ENCODE results near the gene NRP1. TPM values are rescaled to one million over a fixed set of nuclear protein-coding genes. Genes with fewer than 3 reads are reported as not detected.

NRP1 gene
- total RNA-seq, 2 donors from 2014 or later, result 11.7 to 18.4 TPM

- TF ChIP-seq, protein P1, sequence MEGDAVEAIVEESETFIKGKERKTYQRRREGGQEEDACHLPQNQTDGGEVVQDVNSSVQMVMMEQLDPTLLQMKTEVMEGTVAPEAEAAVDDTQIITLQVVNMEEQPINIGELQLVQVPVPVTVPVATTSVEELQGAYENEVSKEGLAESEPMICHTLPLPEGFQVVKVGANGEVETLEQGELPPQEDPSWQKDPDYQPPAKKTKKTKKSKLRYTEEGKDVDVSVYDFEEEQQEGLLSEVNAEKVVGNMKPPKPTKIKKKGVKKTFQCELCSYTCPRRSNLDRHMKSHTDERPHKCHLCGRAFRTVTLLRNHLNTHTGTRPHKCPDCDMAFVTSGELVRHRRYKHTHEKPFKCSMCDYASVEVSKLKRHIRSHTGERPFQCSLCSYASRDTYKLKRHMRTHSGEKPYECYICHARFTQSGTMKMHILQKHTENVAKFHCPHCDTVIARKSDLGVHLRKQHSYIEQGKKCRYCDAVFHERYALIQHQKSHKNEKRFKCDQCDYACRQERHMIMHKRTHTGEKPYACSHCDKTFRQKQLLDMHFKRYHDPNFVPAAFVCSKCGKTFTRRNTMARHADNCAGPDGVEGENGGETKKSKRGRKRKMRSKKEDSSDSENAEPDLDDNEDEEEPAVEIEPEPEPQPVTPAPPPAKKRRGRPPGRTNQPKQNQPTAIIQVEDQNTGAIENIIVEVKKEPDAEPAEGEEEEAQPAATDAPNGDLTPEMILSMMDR (IDR thresholded peaks at IDR 0.05), result no peak
These were observed 159.6 kb downstream of the NRP1 start for GRCh38 chr10:33174674-33175434.

GRCh38 chr10:33165911-33166310, 168.6 kb downstream of the NRP1 start:
- DNase-seq, result no peak
- Histone ChIP-seq H3K27me3 (no peaks in the 10 kb centered on the region), H3K9me3 (no peaks in the 10 kb centered on the region), H3K4me1 (no peaks in the 10 kb centered on the region), H3K36me3 (no peaks in the 10 kb centered on the region), H3K4me3 (no peak overlapping the region), H3K27ac (no peak overlapping the region), H3K9ac (ENCODE audit: low read depth in 2 of 2, low read length in 2 of 2) (no peak overlapping the region)
- TF ChIP-seq, protein P1 (IDR thresholded peaks at IDR 0.05), result no peak
- intact Hi-C loops (cut with DNase I), result no loop called here

More at GRCh38 chr10:33174674-33175434, 159.6 kb downstream of the NRP1 start:
- Histone ChIP-seq H3K4me3 (no peak overlapping the region), H3K36me3 (no peaks in the 10 kb centered on the region), H3K9me3 (no peaks in the 10 kb centered on the region), H3K27ac (no peak overlapping the region), H3K9ac (ENCODE audit: low read depth in 2 of 2, low read length in 2 of 2) (no peak overlapping the region), H3K4me1 (no peaks in the 10 kb centered on the region), H3K27me3 (no peaks in the 10 kb centered on the region)
- no peak for DNase-seq
- intact Hi-C loops (cut with DNase I), result no loop called here

GRCh38 chr10:33164060-33164709, 170.3 kb downstream of the NRP1 start:
- intact Hi-C loops (cut with DNase I), result no loop called here

DNA sequence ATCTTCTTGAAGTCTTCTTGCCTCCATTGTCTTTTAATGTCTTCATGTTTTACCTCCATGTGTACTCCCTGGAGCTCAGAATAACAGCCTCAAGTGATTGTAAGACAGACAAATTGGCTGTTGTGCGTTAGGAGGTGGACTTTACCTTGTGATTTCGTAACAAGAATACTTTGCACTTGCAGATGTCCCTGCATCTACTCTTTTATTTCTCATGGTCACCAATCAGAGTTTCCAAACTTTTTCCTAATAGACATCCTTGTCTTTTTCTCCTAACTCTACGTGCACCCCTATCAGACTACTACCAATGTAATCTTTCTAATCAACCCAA, 172.3 kb downstream of the NRP1 start:
- H3K9ac ChIP-seq (ENCODE audit: low read depth in 2 of 2, low read length in 2 of 2), result no peak overlapping the region
- no peaks in the 10 kb centered on the region for H3K9me3 ChIP-seq
- no peaks in the 10 kb centered on the region for H3K27me3 ChIP-seq
- no peaks in the 10 kb centered on the region for H3K36me3 ChIP-seq
- TF ChIP-seq, protein P1 (IDR thresholded peaks at IDR 0.05), result no peak
- intact Hi-C loops (cut with DNase I), result no loop called here
- no peaks in the 10 kb centered on the region for H3K4me1 ChIP-seq
- no peak for DNase-seq
- H3K27ac ChIP-seq, result no peak overlapping the region
- H3K4me3 ChIP-seq, result no peak overlapping the region

More at GRCh38 chr10:33164060-33164709, 170.3 kb downstream of the NRP1 start:
- Histone ChIP-seq H3K4me1 (no peaks in the 10 kb centered on the region), H3K27ac (no peak overlapping the region), H3K4me3 (no peak overlapping the region), H3K9me3 (no peaks in the 10 kb centered on the region), H3K9ac (ENCODE audit: low read depth in 2 of 2, low read length in 2 of 2) (no peak overlapping the region), H3K27me3 (no peaks in the 10 kb centered on the region), H3K36me3 (no peaks in the 10 kb centered on the region)
- TF ChIP-seq, protein P1 (IDR thresholded peaks at IDR 0.05), result no peak
- DNase-seq, result no peak

DNA sequence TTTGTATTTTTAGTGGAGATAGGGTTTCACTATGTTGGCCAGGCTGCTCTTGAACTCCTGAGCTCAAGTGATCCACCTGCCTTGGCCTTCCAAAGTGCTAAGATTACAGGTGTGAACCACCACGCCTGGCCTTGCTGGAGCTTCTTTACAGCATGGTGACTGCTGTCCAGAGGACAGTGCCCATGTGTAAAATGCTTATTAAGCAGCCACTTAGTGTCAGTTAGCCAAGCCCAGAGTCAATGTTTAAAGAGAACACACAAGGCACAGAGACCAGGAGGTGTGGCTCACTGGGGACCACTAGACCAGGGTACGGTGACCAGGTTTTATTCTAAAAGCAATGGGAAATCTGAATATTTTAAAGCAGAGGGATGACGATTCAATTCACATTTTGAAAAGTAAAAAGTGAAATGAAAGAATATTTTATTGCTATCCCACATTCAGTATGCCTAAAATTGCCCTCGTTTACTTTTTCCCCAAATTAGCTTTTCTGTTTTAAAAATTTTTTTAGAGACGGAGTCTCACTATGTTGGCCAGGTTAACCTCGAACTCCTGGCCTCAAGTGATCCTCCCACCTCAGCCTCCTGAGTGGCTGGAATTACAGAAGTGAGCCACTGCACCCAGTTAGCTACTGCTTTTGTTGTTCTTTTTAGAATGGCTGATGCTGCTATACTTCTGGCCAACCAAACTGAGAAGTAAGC, 172.8 kb downstream of the NRP1 start:
- Histone ChIP-seq H3K4me1 (no peaks in the 10 kb centered on the region), H3K27ac (no peak overlapping the region), H3K27me3 (no peaks in the 10 kb centered on the region), H3K36me3 (no peaks in the 10 kb centered on the region), H3K9me3 (no peaks in the 10 kb centered on the region), H3K4me3 (no peak overlapping the region), H3K9ac (ENCODE audit: low read depth in 2 of 2, low read length in 2 of 2) (no peak overlapping the region)
- no peak for DNase-seq
- intact Hi-C loops (cut with DNase I), result no loop called here
- TF ChIP-seq, protein P1 (IDR thresholded peaks at IDR 0.05), result no peak

Data from colonic mucosa (tissue), 4 donors.